Esophagus squamous epithelium (tissue), 4 donors: Measurements from ENCODE around the gene GSG1L2.

Source experiments
- CTCF ChIP-seq, 6 experiments: fragments of 450-650 bp in 4 of 6; fragments of 200-600 bp in 2 of 6; sonication (generic) in 2 of 6; IDR thresholded peaks; one replicate each; pipeline ENCODE4 v1.5.1; 2016 to 2019; ENCODE audit warnings: antibody characterized with exemption in 6 of 6, mild to moderate bottlenecking in 4 of 6, moderate library complexity in 4 of 6
- POLR2A ChIP-seq, 4 donors: fragments of 450-650 bp; IDR thresholded peaks; one replicate each; pipeline ENCODE4 v1.6.1; 2017; ENCODE audit warnings: antibody characterized with exemption in 4 of 4, mild to moderate bottlenecking in 4 of 4, moderate library complexity in 3 of 4

GRCh38 chr17:9783050-9783449, 38.8 kb downstream of the GSG1L2 start:
- TF ChIP-seq CTCF (IDR thresholded peaks at IDR 0.05) (no peak), POLR2A (IDR thresholded peaks at IDR 0.05) (no peak)
